A673 (cell line): ENCODE results near the gene FSIP2. TPM values are rescaled to one million over a fixed set of nuclear protein-coding genes. Genes with fewer than 3 reads are reported as not detected.
"Not testable (repeated sequence)": the region's sequence is repeated elsewhere in the genome, so short reads cannot be mapped to it uniquely, and the experiment has no call there.

Experiments used
- BruUV-seq: library from RNA; stranded (reverse); fragments of 400-500 nt; replicated peaks from 2 replicates; lab custom pipeline; 2021; lab: Mats Ljungman, UMichigan
- CTCF ChIA-PET: fragments of 300-600 bp; sonication (Branson Sonifier 250); formaldehyde crosslinking; loops from one replicate; lab custom pipeline; 2022; ENCODE audit warnings: antibody characterized with exemption; lab: Charles Lee
- POLR2A ChIA-PET: fragments of 300-600 bp; sonication (Branson Sonifier 250); formaldehyde crosslinking; loops from one replicate; lab custom pipeline; 2022; ENCODE audit warnings: antibody characterized with exemption; ENCODE audit not compliant: low non-redundant PET; lab: Charles Lee
- DNase-seq: peaks from one replicate; pipeline ENCODE4 v3.0.0-alpha.2; 2015; ENCODE audit warnings: low spot score
- H3K27ac ChIP-seq: fragments of 200-600 bp; sonication (generic); 2 replicates; pipeline ENCODE4 v1.5.1; 2016; ENCODE audit warnings: mixed run types, low read depth, mild to moderate bottlenecking, mixed read lengths, antibody characterized with exemption, low read length; ENCODE audit not compliant: poor library complexity, severe bottlenecking
- H3K27me3 ChIP-seq: fragments of 200-600 bp; sonication (generic); replicated peaks from 2 replicates; pipeline ENCODE4 v1.6.1; 2017; ENCODE audit warnings: mixed run types, low read depth, mild to moderate bottlenecking, mixed read lengths, antibody characterized with exemption, low read length; ENCODE audit not compliant: insufficient read depth, poor library complexity
- H3K36me3 ChIP-seq: fragments of 200-600 bp; sonication (generic); 2 replicates; pipeline ENCODE4 v1.6.1; 2016; ENCODE audit warnings: mixed run types, mild to moderate bottlenecking, mixed read lengths, antibody characterized with exemption, low read length; ENCODE audit not compliant: insufficient read depth, poor library complexity, severe bottlenecking
- H3K4me1 ChIP-seq: fragments of 200-600 bp; sonication (generic); 2 replicates; pipeline ENCODE4 v1.6.1; 2017; ENCODE audit warnings: mixed run types, mild to moderate bottlenecking, mixed read lengths, antibody characterized with exemption, low read length; ENCODE audit not compliant: insufficient read depth, poor library complexity, severe bottlenecking
- H3K4me3 ChIP-seq: fragments of 200-600 bp; sonication (generic); 2 replicates; pipeline ENCODE4 v1.5.1; 2016; ENCODE audit warnings: low read depth, mixed run types, mild to moderate bottlenecking, mixed read lengths, low read length; ENCODE audit not compliant: poor library complexity, severe bottlenecking
- H3K9me3 ChIP-seq: fragments of 200-600 bp; sonication (generic); 2 replicates; pipeline ENCODE4 v1.6.1; 2016; ENCODE audit warnings: mixed run types, low read depth, mild to moderate bottlenecking, mixed read lengths, antibody characterized with exemption, low read length; ENCODE audit not compliant: poor library complexity, severe bottlenecking
- CTCF ChIP-seq: fragments of 300-800, 200-600 bp; sonication (generic); conservative IDR thresholded peaks from 2 replicates; pipeline ENCODE4 v1.5.1; 2017; ENCODE audit warnings: low read depth, mild to moderate bottlenecking, antibody characterized with exemption, low read length, moderate library complexity, mixed read lengths
- EZH2 ChIP-seq: fragments of 200-600 bp; sonication (generic); IDR thresholded peaks from 2 replicates; pipeline ENCODE4 v1.6.1; 2017; ENCODE audit warnings: borderline replicate concordance, low read depth, mild to moderate bottlenecking, mixed read lengths, antibody characterized with exemption, low read length; ENCODE audit not compliant: poor library complexity, severe bottlenecking
- intact Hi-C: fragments of 100-400 bp; cut with micrococcal nuclease; formaldehyde crosslinking; loops from one replicate; pipeline ENCODE4 v1.10.0; 2022; ENCODE audit not compliant: unreplicated experiment
- total RNA-seq: library from RNA; stranded (reverse); gene quantifications from 2 replicates; pipeline ENCODE4 v1.2.3, GENCODE V29; 2021

FSIP2 gene
- total RNA-seq, 1 experiment from 2014 or later, result 0.21 TPM

- intact Hi-C loops, result no loop called here
- Histone ChIP-seq H3K4me3 (no peak overlapping the region), H3K9me3 (no peaks in the 10 kb centered on the region), H3K36me3 (no peaks in the 10 kb centered on the region), H3K4me1 (no peaks in the 10 kb centered on the region), H3K27me3 (no peaks in the 10 kb centered on the region), H3K27ac (no peak overlapping the region)
- TF ChIP-seq EZH2 (no peak), CTCF (no peak)
- DNase-seq, result no peak
- no TSS peak for BruUV-seq
- CTCF ChIA-PET, result no interaction called here
- POLR2A ChIA-PET, result no interaction called here
Measured at GRCh38 chr2:185862657-185863398, 124.2 kb downstream of the FSIP2 start.

GRCh38 chr2:185864468-185865260, 126.1 kb downstream of the FSIP2 start:
- DNase-seq, result not testable (repeated sequence)

GRCh38 chr2:185875136-185875931, 136.7 kb downstream of the FSIP2 start:
- Histone ChIP-seq H3K27me3 (no peaks in the 10 kb centered on the region), H3K27ac (no peak overlapping the region), H3K4me3 (no peak overlapping the region), H3K9me3 (no peaks in the 10 kb centered on the region), H3K36me3 (no peaks in the 10 kb centered on the region), H3K4me1 (no peaks in the 10 kb centered on the region)
- intact Hi-C loops, result no loop called here
- POLR2A ChIA-PET, result no interaction called here
- DNase-seq, result no peak
- TF ChIP-seq EZH2, result no peak
- no TSS peak for BruUV-seq
- CTCF ChIA-PET, result no interaction called here

More at GRCh38 chr2:185864468-185865260, 126.1 kb downstream of the FSIP2 start:
- H3K4me1 ChIP-seq, BruUV-seq, H3K27ac ChIP-seq, H3K4me3 ChIP-seq, H3K27me3 ChIP-seq, CTCF ChIA-PET, H3K9me3 ChIP-seq, intact Hi-C loops, H3K36me3 ChIP-seq: not testable (repeated sequence)
- POLR2A ChIA-PET, result interaction anchor here (0.6 kb wide), 1 partner anchor 17 kb away, joined by 7 read pairs; no protein-coding TSS in a partner anchor

GRCh38 chr2:185876234-185876633, 137.6 kb downstream of the FSIP2 start:
- POLR2A ChIA-PET, result no interaction called here
- TF ChIP-seq EZH2, result no peak
- TF ChIP-seq CTCF, result no peak
- no TSS peak for BruUV-seq
- Histone ChIP-seq H3K4me3 (no peak overlapping the region), H3K9me3 (no peaks in the 10 kb centered on the region), H3K36me3 (no peaks in the 10 kb centered on the region), H3K27ac (no peak overlapping the region), H3K27me3 (no peaks in the 10 kb centered on the region), H3K4me1 (no peaks in the 10 kb centered on the region)
- no peak for DNase-seq
- intact Hi-C loops, result no loop called here
- CTCF ChIA-PET, result no interaction called here
